ENCODE measurements around the gene NUPR1. TPM values are rescaled to one million over a fixed set of nuclear protein-coding genes. Genes with fewer than 3 reads are reported as not detected.

Gene NUPR1
- total RNA-seq, 1 experiment from 2014 or later = 2.2 TPM

GRCh38 chr16:28486266-28486665 lies 52.5 kb downstream of the NUPR1 start:
- CTCF ChIA-PET = no interaction called here
- no peak overlapping the region for H3K4me2 ChIP-seq (ENCODE audit: low read length)
- H3K36me3 ChIP-seq (ENCODE audit: control insufficient read depth in 1 of 2, insufficient read depth in 2 of 2, low read length in 2 of 2) = peaks cover 0 to 9% of the 10 kb centered on the region in 2 experiments; a peak in 2 of 4 replicates
- H4K20me1 ChIP-seq (ENCODE audit: insufficient read depth) = no peaks in the 10 kb centered on the region
- no peaks in the 10 kb centered on the region for H3K9me3 ChIP-seq (ENCODE audit: control insufficient read depth in 1 of 2, insufficient read depth in 1 of 2, low read depth in 1 of 2, low read length in 2 of 2)
- no peaks in the 10 kb centered on the region for H3K27me3 ChIP-seq (ENCODE audit: insufficient read depth, low read length)
- H3K4me1 ChIP-seq (ENCODE audit: control insufficient read depth in 1 of 2, insufficient read depth in 2 of 2, low read length in 2 of 2) = peaks cover 0 to 6% of the 10 kb centered on the region in 2 experiments; a peak in 2 of 4 replicates
- no peak for DNase-seq (ENCODE audit: low read depth, low spot score)
- H3K4me3 ChIP-seq (replicated peaks in 1 of 2; ENCODE audit: low read depth in 1 of 2, low read length in 2 of 2) = no peak overlapping the region
- POLR2A ChIA-PET = no interaction called here
- intact Hi-C loops (cut with micrococcal nuclease) = no loop called here
- no peak overlapping the region for H3K9ac ChIP-seq (ENCODE audit: low read length)
- H2AFZ ChIP-seq (ENCODE audit: low read depth, low read length, poor library complexity, severe bottlenecking) = no peak overlapping the region
- no peak for ATAC-seq
- TF ChIP-seq SP1 (IDR thresholded peaks at IDR 0.05; ENCODE audit: low read depth) (no peak), CTCF (IDR thresholded peaks at IDR 0.05 in 2 of 3, conservative IDR thresholded peaks at IDR 0.05 in 1 of 3; ENCODE audit: borderline replicate concordance in 1 of 3, insufficient read depth in 1 of 3, low read depth in 2 of 3, low read length in 2 of 3) (no peak), YY1 (IDR thresholded peaks at IDR 0.05; ENCODE audit: extremely low read depth, insufficient replicate concordance, low read depth, low read length) (no peak), JUND (IDR thresholded peaks at IDR 0.05) (no peak), POLR2A (IDR thresholded peaks at IDR 0.05; ENCODE audit: borderline replicate concordance, extremely low read depth, insufficient read depth, insufficient read length) (no peak), CEBPB (IDR thresholded peaks at IDR 0.05; ENCODE audit: low read depth) (no peak), REST (IDR thresholded peaks at IDR 0.05; ENCODE audit: low read depth) (no peak), SRF (IDR thresholded peaks at IDR 0.05; ENCODE audit: low read depth) (no peak), SIN3A (IDR thresholded peaks at IDR 0.05; ENCODE audit: low read depth) (no peak), EZH2 (IDR thresholded peaks at IDR 0.05) (no peak), TCF7L2 (IDR thresholded peaks at IDR 0.05; ENCODE audit: borderline replicate concordance, extremely low read depth, insufficient read depth, insufficient read length) (no peak), CBX3 (IDR thresholded peaks at IDR 0.05; ENCODE audit: low read depth) (no peak), ELF1 (IDR thresholded peaks at IDR 0.05; ENCODE audit: borderline replicate concordance, low read depth) (no peak), ZNF274 (IDR thresholded peaks at IDR 0.05; ENCODE audit: low read depth, low read length) (no peak), EZH2phosphoT487 (IDR thresholded peaks at IDR 0.05; ENCODE audit: borderline replicate concordance) (no peak), EGR1 (IDR thresholded peaks at IDR 0.05; ENCODE audit: low read depth) (no peak), POLR2AphosphoS5 (IDR thresholded peaks at IDR 0.05; ENCODE audit: low read depth, low read length) (no peak)
- TF ChIP-seq, protein P1, sequence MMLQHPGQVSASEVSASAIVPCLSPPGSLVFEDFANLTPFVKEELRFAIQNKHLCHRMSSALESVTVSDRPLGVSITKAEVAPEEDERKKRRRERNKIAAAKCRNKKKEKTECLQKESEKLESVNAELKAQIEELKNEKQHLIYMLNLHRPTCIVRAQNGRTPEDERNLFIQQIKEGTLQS (IDR thresholded peaks at IDR 0.05) = no peak
- TF ChIP-seq, protein P2, sequence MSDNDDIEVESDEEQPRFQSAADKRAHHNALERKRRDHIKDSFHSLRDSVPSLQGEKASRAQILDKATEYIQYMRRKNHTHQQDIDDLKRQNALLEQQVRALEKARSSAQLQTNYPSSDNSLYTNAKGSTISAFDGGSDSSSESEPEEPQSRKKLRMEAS (IDR thresholded peaks at IDR 0.05) = no peak
- H3K27ac ChIP-seq (ENCODE audit: low read depth, low read length) = no peak overlapping the region
- H3K9me2 ChIP-seq (ENCODE audit: insufficient read depth) = no peaks in the 10 kb centered on the region
- RAD21 ChIA-PET (ENCODE audit: low non-redundant PET in 1 of 2, low total read pairs in 2 of 2, uncharacterized antibody in 2 of 2, unreplicated experiment in 2 of 2) = no interaction called here
- peaks cover under 1% of the 10 kb centered on the region; the same call in 1 of the 2 replicates for H3K79me2 ChIP-seq (ENCODE audit: insufficient read depth, low read length)
- no TSS peak for BruUV-seq (replicated peaks)

Measured in HCT116 (cell line).